SU-DHL-6 (cell line): Measurements from ENCODE around the gene AK1.

Source experiments
- EZH2phosphoT487 ChIP-seq: fragments of 200-600 bp; sonication (generic), shearing (Covaris generic); conservative IDR thresholded peaks from 2 replicates; pipeline ENCODE4 v1.6.1; 2018; ENCODE audit warnings: mild to moderate bottlenecking, antibody characterized with exemption, low read length, moderate library complexity, mixed read lengths
- TF ChIP-seq, protein P1 (sequence below): fragments of 200-600 bp; sonication (generic); IDR thresholded peaks from one replicate; pipeline ENCODE4 v1.5.1; 2017; ENCODE audit warnings: antibody characterized with exemption, mild to moderate bottlenecking, low read length, moderate library complexity; ENCODE audit not compliant: insufficient read depth, poor library complexity, severe bottlenecking

DNA sequence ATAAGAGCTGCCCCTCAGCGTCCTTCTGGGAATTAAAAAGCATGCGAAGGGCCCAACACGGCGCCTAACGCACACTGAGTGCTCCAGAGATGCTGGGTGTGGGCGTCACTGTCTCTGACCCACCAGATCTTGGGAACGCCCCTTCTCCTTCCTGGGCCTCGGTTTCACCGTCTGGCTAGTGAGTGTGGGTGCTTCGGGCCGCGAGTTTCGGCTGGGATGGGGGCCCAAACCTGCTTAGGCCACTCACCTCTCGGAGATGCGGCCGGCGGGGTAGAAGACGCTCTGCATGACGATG lies 49.4 kb upstream of the AK1 start:
- TF ChIP-seq, protein P1, sequence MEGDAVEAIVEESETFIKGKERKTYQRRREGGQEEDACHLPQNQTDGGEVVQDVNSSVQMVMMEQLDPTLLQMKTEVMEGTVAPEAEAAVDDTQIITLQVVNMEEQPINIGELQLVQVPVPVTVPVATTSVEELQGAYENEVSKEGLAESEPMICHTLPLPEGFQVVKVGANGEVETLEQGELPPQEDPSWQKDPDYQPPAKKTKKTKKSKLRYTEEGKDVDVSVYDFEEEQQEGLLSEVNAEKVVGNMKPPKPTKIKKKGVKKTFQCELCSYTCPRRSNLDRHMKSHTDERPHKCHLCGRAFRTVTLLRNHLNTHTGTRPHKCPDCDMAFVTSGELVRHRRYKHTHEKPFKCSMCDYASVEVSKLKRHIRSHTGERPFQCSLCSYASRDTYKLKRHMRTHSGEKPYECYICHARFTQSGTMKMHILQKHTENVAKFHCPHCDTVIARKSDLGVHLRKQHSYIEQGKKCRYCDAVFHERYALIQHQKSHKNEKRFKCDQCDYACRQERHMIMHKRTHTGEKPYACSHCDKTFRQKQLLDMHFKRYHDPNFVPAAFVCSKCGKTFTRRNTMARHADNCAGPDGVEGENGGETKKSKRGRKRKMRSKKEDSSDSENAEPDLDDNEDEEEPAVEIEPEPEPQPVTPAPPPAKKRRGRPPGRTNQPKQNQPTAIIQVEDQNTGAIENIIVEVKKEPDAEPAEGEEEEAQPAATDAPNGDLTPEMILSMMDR, result no peak
- no peak for TF ChIP-seq EZH2phosphoT487
